GM12892 (cell line): ENCODE results near the gene CACNA1C.

Source experiments
- DNase-seq: peaks from one replicate; pipeline ENCODE4 v3.0.0; 2011; ENCODE audit not compliant: insufficient read length
- FAIRE-seq: peaks from 2 replicates; lab custom pipeline; 2011; peaks lifted over from hg19 to GRCh38; lab: Jason Lieb, UNC
- POLR2A ChIP-seq: IDR thresholded peaks from 2 replicates; pipeline ENCODE4 v1.6.1; 2011; ENCODE audit warnings: low read depth, low read length, control low read depth
- POLR2AphosphoS5 ChIP-seq: IDR thresholded peaks from 2 replicates; pipeline ENCODE4 v1.6.1; 2011; ENCODE audit warnings: low read depth, low read length, control low read depth
- TAF1 ChIP-seq: IDR thresholded peaks from 2 replicates; pipeline ENCODE4 v1.6.1; 2011; ENCODE audit warnings: low read depth, mild to moderate bottlenecking, control low read depth, low read length, borderline replicate concordance

Gene CACNA1C

DNA sequence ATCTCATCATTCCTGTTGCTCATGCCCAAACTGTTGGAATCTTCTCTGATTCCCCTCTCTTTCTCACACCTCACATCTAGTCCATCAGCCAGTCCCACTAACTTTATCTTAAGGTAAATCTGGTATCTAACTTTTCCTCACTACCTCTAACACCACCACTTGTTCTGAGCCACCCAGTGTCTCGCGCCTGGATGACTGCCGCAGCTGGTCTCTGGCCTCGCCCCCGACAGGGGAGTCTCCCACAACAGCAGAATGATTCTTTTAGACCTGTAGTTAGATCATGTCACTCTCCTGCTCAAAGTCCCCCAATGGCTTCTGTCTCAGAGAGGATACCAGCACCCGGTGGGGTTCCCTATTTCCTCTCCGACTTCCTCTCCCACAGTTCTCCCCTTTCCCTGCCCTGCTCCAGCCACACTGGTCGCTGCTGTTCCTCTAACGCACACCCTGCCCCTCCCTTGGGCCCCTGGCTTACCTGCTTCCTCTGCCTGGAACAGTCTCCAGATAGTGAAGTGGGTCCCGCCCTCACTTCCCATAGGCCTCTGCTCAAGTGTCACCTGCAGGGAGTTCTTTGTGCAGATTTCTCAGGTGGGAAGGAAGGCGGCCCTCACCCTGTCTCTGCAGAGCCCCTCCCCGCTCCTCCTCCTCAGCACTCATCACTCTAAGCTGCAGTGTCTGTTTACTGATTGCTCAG lies 403.5 kb downstream of the CACNA1C start:
- DNase-seq (no peak), FAIRE-seq (no peak)

GRCh38 chr12:2456813-2457186 lies 404.0 kb downstream of the CACNA1C start:
- FAIRE-seq = no peak
- TF ChIP-seq TAF1 (no peak), POLR2AphosphoS5 (no peak), POLR2A (no peak)
- DNase-seq = no peak

More for the DNA sequence above, 403.5 kb downstream of the CACNA1C start:
- TF ChIP-seq TAF1 = no peak
- TF ChIP-seq POLR2A = no peak
- TF ChIP-seq POLR2AphosphoS5 = no peak

- no peak for TF ChIP-seq TAF1
- TF ChIP-seq POLR2AphosphoS5 = no peak
- no peak for TF ChIP-seq POLR2A
- FAIRE-seq (no peak), DNase-seq (no peak)
Observed at GRCh38 chr12:2457215-2457932, 404.6 kb downstream of the CACNA1C start.

DNA sequence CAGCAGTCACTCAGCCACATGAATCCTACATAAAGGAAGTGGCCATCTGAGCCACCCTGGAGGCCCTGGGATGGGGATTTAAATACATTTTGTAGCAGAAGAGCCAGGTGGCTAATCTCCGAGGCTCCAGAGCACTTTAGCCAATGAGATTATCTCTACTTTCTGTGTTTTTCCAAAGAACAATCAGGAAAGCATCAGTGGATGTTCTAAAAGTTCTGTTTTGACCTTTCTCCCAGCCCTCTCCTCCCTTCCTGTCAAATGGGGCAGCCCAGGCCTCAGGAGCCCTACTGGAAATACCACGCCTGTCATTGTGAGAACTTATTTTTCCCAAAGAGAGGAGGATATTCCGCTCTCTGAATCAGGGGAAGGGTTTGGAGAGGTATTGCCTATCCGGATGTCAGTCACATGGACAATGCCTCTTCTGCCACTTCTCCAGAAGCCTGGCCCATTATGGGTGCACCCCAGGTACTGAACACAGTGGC lies 405.2 kb downstream of the CACNA1C start:
- no peak for FAIRE-seq
- no peak for DNase-seq
- TF ChIP-seq POLR2AphosphoS5 (no peak), POLR2A (no peak), TAF1 (no peak)

DNA sequence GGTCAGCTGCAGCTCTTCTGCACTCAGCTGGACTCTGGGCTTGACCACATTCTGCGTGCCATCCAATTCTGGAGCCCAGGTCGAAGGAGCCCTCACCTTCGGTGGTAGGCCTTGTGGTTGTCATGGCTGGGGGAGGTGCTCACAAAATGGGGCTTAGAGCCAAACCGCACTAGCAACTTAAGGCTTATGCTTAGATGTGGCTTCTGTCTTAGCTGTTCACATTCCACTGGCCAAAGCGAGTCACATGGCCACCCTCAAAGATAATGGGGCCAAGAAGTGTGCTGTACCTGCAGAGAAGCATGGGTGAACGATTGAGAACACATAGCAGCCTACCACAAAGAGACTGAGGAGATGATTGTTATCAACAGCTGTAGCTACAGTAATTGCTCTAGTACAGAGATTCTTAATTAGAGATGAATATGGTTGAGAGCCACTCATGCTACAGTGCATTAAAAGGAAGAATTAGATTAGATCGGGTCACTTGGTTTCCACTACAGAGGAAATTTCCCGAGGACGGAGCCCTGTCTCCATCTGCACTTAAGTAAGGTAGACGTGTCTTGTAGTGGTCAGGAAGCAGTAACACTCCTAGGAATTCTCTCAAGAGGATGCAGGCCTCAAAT lies 407.4 kb downstream of the CACNA1C start:
- TF ChIP-seq TAF1 (no peak), POLR2A (no peak), POLR2AphosphoS5 (no peak)
- FAIRE-seq (no peak), DNase-seq (no peak)

DNA sequence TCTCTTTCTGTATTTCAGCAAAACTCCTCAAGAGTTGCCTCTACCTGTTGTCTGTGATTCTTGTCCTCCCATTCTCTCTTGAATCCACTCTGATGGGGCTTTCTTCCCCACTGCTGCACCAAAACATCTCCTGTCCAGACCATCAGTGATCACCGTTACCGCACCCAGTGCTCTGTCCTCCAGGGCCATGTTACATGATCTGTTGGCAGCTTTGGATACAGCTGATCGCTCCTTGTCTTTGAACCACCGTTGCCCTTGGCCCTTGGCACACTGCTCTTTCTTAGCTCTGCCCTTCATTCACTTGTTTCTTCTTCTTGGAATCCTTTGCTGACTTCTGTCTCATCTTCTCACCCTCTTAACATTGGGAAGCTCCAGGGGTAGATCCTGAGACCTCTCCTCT lies 408.3 kb downstream of the CACNA1C start:
- FAIRE-seq = no peak
- no peak for DNase-seq
- TF ChIP-seq POLR2A = no peak
- no peak for TF ChIP-seq TAF1
- no peak for TF ChIP-seq POLR2AphosphoS5

DNA sequence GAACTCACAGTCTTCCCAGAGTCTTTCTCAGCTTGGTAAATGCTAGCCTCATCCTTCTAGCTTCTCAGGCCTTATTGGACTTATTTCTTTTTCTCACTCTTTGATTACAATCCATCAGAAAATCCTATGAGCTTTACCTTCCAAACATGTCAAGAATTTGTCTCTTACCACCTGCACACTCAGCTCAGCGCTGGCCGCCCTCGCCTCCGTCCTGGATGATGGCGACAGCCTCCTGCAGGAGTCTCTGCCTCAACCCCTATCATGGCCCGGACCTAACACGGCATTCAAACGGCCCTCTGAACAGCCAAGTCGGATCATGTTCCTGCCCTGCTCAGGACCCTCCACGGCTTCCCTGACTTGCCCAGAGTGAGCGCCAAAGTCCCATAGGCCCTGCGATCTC lies 408.9 kb downstream of the CACNA1C start:
- DNase-seq (no peak), FAIRE-seq (no peak)
- no peak for TF ChIP-seq POLR2A

DNA sequence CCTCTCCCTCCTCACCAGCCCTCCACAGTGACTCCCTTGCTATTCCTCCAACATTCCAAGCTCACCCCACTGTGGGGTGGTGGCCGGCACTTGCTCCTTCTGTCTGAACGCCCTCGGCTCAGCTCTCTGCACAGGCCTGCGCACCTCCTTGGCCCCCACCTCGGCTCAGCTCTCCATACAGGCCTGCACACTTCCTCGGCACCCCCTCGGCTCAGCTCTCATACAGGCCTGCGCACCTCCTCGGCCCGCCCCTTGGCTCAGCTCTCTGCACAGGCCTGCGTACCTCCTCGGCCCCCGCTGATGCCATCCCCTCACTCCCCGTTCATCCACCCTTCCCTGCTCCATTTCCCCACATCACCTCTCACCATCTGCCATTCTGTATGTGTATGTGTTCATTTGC lies 409.3 kb downstream of the CACNA1C start:
- DNase-seq = no peak
- no peak for TF ChIP-seq POLR2AphosphoS5
- TF ChIP-seq POLR2A = no peak
- no peak for TF ChIP-seq TAF1
- no peak for FAIRE-seq

- no peak for FAIRE-seq
- no peak for TF ChIP-seq POLR2A
- DNase-seq = no peak
Observed at GRCh38 chr12:2463719-2464118, 410.9 kb downstream of the CACNA1C start.

GRCh38 chr12:2465681-2466080 lies 412.9 kb downstream of the CACNA1C start:
- FAIRE-seq (no peak), DNase-seq (no peak)
- TF ChIP-seq POLR2AphosphoS5 (no peak), POLR2A (no peak), TAF1 (no peak)

GRCh38 chr12:2466211-2466610 lies 413.4 kb downstream of the CACNA1C start:
- DNase-seq (no peak), FAIRE-seq (no peak)
- TF ChIP-seq POLR2A = no peak
- no peak for TF ChIP-seq TAF1
- TF ChIP-seq POLR2AphosphoS5 = no peak

DNA sequence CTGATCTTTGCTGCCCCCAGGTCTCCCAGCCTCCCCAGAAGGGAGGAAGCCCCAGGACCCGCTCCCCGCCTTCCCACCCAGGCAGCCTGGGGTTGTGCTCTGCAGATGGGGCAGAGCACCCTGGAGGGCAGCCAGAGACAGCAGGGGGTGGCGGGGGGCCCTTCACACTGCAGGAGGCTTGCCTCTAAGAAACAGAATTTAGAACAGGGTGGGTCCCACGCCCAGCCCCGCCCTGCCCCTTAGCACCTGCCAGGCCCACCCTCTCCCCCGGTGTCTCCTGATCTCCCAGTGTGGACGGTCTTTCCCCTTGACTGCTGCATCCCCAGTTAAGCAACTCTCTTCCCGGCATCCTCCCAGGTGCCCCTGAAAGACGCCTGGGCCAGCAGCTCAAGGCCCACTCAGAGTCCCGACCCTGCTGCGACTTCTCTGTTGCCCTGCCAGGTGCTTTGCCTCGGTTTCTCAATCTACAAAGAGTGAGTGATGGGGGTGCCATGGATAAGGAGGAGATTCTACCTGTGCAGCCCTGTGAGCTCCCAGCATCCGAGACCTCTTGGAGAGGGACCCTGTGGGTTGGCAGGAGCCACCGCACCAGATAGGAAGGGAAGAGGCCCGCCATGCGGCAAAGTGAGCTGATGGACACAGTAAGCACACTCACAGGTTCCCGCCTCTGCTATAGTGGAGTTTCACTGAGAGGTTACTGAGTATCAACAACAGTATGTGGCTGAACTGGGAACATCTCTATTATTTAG lies 414.8 kb downstream of the CACNA1C start:
- TF ChIP-seq POLR2AphosphoS5 (no peak), POLR2A (no peak), TAF1 (no peak)
- no peak for DNase-seq
- FAIRE-seq = no peak
